Keratinocyte (primary cell): ENCODE measurements around the gene SLK.

ENCODE experiments used
- CTCF ChIP-seq, 3 experiments: IDR thresholded peaks in 1 of 3; conservative IDR thresholded peaks in 1 of 3; optimal IDR thresholded peaks in 1 of 3; 2 replicates in 2 of 3; 3 replicates in 1 of 3; pipeline versions ENCODE3 to v1.5.1; 2011; ENCODE audit warnings: low read length in 3 of 3, mild to moderate bottlenecking in 3 of 3, moderate library complexity in 2 of 3, control low read depth in 1 of 3, inconsistent platforms in 1 of 3; ENCODE audit not compliant: insufficient read depth in 2 of 3; ENCODE audit errors: extremely low read depth in 1 of 3
- EZH2 ChIP-seq: IDR thresholded peaks from one replicate; pipeline ENCODE4 v1.6.1; 2012; ENCODE audit warnings: inconsistent platforms, mild to moderate bottlenecking, low read length, moderate library complexity

GRCh38 chr10:104065748-104066147 lies 98.8 kb downstream of the SLK start:
- TF ChIP-seq CTCF (optimal IDR thresholded peaks at IDR 0.05 in 1 of 3, IDR thresholded peaks at IDR 0.05 in 1 of 3, conservative IDR thresholded peaks at IDR 0.05 in 1 of 3; ENCODE audit: extremely low read depth in 1 of 3, insufficient read depth in 2 of 3, low read length in 3 of 3) (no peak), EZH2 (no peak)
